Naive thymus-derived CD4-positive, alpha-beta T cell (primary cell): ENCODE measurements around the gene CDK2AP2. TPM values are rescaled to one million over a fixed set of nuclear protein-coding genes. Genes with fewer than 3 reads are reported as not detected.
"Not testable (repeated sequence)": the region's sequence is repeated elsewhere in the genome, so short reads cannot be mapped to it uniquely, and the experiment has no call there.

ENCODE experiments used
- ATAC-seq: fragments of 150-1000 bp; cut with Tn5 transposase; 2 replicates; pipeline ENCODE4 v1.10.0; 2021; ENCODE audit warnings: mild to moderate bottlenecking, moderate library complexity
- CTCF ChIA-PET: fragments of 350-600 bp; sonication (Branson Sonifier 250); formaldehyde crosslinking; loops from one replicate; lab custom pipeline; 2021; ENCODE audit warnings: antibody characterized with exemption; lab: Charles Lee
- POLR2A ChIA-PET: fragments of 350-600 bp; sonication (Branson Sonifier 250); formaldehyde crosslinking; loops from one replicate; lab custom pipeline; 2021; ENCODE audit warnings: antibody characterized with exemption, inconsistent platforms; lab: Charles Lee
- DNase-seq, 9 donors: peaks; one replicate each; pipeline versions ENCODE4 v3.0.0 to v3.0.0-alpha.2; 2020 to 2022; ENCODE audit warnings: mixed read lengths in 1 of 9
- H3K27ac ChIP-seq: one replicate; pipeline ENCODE4 v1.7.0; 2013; ENCODE audit warnings: mild to moderate bottlenecking, low read depth, low read length, moderate library complexity
- H3K27me3 ChIP-seq, 2 donors: one replicate each; pipeline ENCODE4 v1.7.0; 2013; ENCODE audit warnings: low read length in 2 of 2, mild to moderate bottlenecking in 2 of 2, moderate library complexity in 2 of 2; ENCODE audit not compliant: control insufficient read depth in 2 of 2, insufficient read depth in 2 of 2
- H3K36me3 ChIP-seq, 3 experiments: 1 replicate in 2 of 3; 2 replicates in 1 of 3; pipeline ENCODE4 v1.7.0; 2013; ENCODE audit warnings: low read length in 3 of 3, mild to moderate bottlenecking in 3 of 3, moderate library complexity in 1 of 3; ENCODE audit not compliant: insufficient read depth in 3 of 3, control insufficient read depth in 2 of 3
- H3K4me1 ChIP-seq, 2 donors: one replicate each; pipeline ENCODE4 v1.7.0; 2013; ENCODE audit warnings: low read length in 2 of 2, mild to moderate bottlenecking in 2 of 2, moderate library complexity in 1 of 2; ENCODE audit not compliant: control insufficient read depth in 2 of 2, insufficient read depth in 2 of 2
- H3K4me3 ChIP-seq: 2 replicates; pipeline ENCODE4 v1.7.0; 2013; ENCODE audit warnings: mild to moderate bottlenecking, low read length
- H3K9me3 ChIP-seq, 3 experiments: 1 replicate in 2 of 3; 2 replicates in 1 of 3; pipeline ENCODE4 v1.7.0; 2013; ENCODE audit warnings: low read length in 3 of 3; ENCODE audit not compliant: control insufficient read depth in 2 of 3
- H3K27ac Mint-ChIP-seq, 9 donors: one replicate each; pipeline ENCODE4 v1.8.0; 2020 to 2022; ENCODE audit warnings: mixed read lengths in 9 of 9, mild to moderate bottlenecking in 8 of 9, moderate library complexity in 5 of 9, inconsistent platforms in 2 of 9
- H3K27me3 Mint-ChIP-seq, 5 donors: one replicate each; pipeline ENCODE4 v1.8.0; 2021 to 2022; ENCODE audit warnings: mixed read lengths in 5 of 5, mild to moderate bottlenecking in 1 of 5
- H3K36me3 Mint-ChIP-seq, 5 donors: one replicate each; pipeline ENCODE4 v1.8.0; 2020 to 2022; ENCODE audit warnings: mixed read lengths in 5 of 5, mild to moderate bottlenecking in 3 of 5, inconsistent platforms in 1 of 5
- H3K4me1 Mint-ChIP-seq, 7 donors: one replicate each; pipeline ENCODE4 v1.8.0; 2020 to 2022; ENCODE audit warnings: mixed read lengths in 7 of 7, mild to moderate bottlenecking in 3 of 7, inconsistent platforms in 1 of 7
- H3K4me3 Mint-ChIP-seq, 10 donors: one replicate each; pipeline ENCODE4 v1.8.0; 2020 to 2022; ENCODE audit warnings: mild to moderate bottlenecking in 10 of 10, mixed read lengths in 10 of 10, moderate library complexity in 6 of 10, inconsistent platforms in 2 of 10
- H3K9me3 Mint-ChIP-seq, 11 donors: one replicate each; pipeline ENCODE4 v1.8.0; 2020 to 2022; ENCODE audit warnings: mixed read lengths in 11 of 11, mild to moderate bottlenecking in 4 of 11, inconsistent platforms in 1 of 11, moderate library complexity in 1 of 11
- intact Hi-C, 2 donors: fragments of 100-400 bp; cut with micrococcal nuclease; formaldehyde crosslinking; loops; one replicate each; pipeline ENCODE4 v1.15.1; 2023
- polyA plus RNA-seq, 2 donors: library from polyadenylated mRNA; unstranded; fragments of 300-500 nt; fragmentation: Illumina TruSeq; gene quantifications; one replicate each; pipeline ENCODE4 v1.2.3, GENCODE V29; 2021
- total RNA-seq, 6 experiments: library from RNA in 5 of 6; stranded (reverse) in 5 of 6; gene quantifications; 1 replicate in 5 of 6; 2 replicates in 1 of 6; pipeline ENCODE4 v1.2.3 and lab custom pipeline; 2021 to 2026

The CDK2AP2 gene
- total and polyA plus RNA-seq, 7 experiments from 2014 or later = 31.0 to 168 (median 64.5) TPM

GRCh38 chr11:67483831-67484665 lies 23.9 kb downstream of the CDK2AP2 start:
- Histone ChIP-seq H3K36me3 (peaks cover 5 to 25% (median 8%) of the 10 kb centered on the region in 3 experiments), H3K27me3 (no peaks in the 10 kb centered on the region), H3K4me3 (peak overlapping the region; percentile 80), H3K27ac (peak overlapping the region; percentile 80), H3K4me1 (peaks cover 42 to 44% of the 10 kb centered on the region in 2 donors), H3K9me3 (no peaks in the 10 kb centered on the region)
- H3K27ac Mint-ChIP-seq = peak overlapping the region; percentile 95 to 100 (median 99)
- H3K4me1 Mint-ChIP-seq = peaks cover 43 to 60% (median 53%) of the 10 kb centered on the region in 7 donors
- peaks cover 5 to 43% (median 9%) of the 10 kb centered on the region in 5 donors for H3K36me3 Mint-ChIP-seq
- CTCF ChIA-PET = interaction anchor here (0.5 to 3.7 kb wide), 9 partner anchors 14 to 547 kb away, joined by 3 to 11 read pairs (median 3); partner anchors contain the start of genes PITPNM1 and PTPRCAP
- H3K4me3 Mint-ChIP-seq = peak overlapping the region; percentile 90 to 100 (median 96)
- peak in 8 of 9 donors; percentile 55 to 89 (median 84) for DNase-seq
- intact Hi-C loops = loop anchor here (1.0 to 10.0 kb wide), 17 partner anchors 15 to 1199 kb away; partner anchors contain the start of genes POLD4 (in 2 of the 2), PTPRCAP (in 2 of the 2), RPS6KB2 (in 2 of the 2) and KDM2A (in 1 of the 2)
- POLR2A ChIA-PET = interaction anchor here (0.6 to 5.9 kb wide), 32 partner anchors 9 to 1216 kb away, joined by 3 to 122 read pairs (median 6); partner anchors contain the start of genes CDK2AP2, PITPNM1, POLD4 and PPP1CA
- ATAC-seq = peak; percentile 52
- peaks cover 0 to 5% (median 0%) of the 10 kb centered on the region in 5 donors for H3K27me3 Mint-ChIP-seq
- H3K9me3 Mint-ChIP-seq = no peaks in the 10 kb centered on the region

GRCh38 chr11:67482827-67483798 lies 24.8 kb downstream of the CDK2AP2 start, which contains the start of gene AIP:
Gene AIP, plus strand, starts transcription at chr11:67483026. Its CDS starts 133 bp downstream, at chr11:67483159.
- ATAC-seq (peak; percentile 89), DNase-seq (peak; percentile 88 to 99 (median 98))
- Histone ChIP-seq H3K27me3 (no peaks in the 10 kb centered on the region), H3K36me3 (peaks cover 5 to 16% (median 7%) of the 10 kb centered on the region in 3 experiments), H3K4me3 (peak within 1 kb of the TSS; percentile 80), H3K4me1 (peaks cover 40 to 42% of the 10 kb centered on the region in 2 donors), H3K27ac (peak within 1 kb of the TSS; percentile 80), H3K9me3 (no peaks in the 10 kb centered on the region)
- intact Hi-C loops = loop anchor here (1.0 to 10.0 kb wide), 13 partner anchors 14 to 1198 kb away; partner anchors contain the start of genes PTPRCAP (in 2 of the 2), RPS6KB2 (in 2 of the 2), TMEM134 (in 2 of the 2) and KDM2A (in 1 of the 2)
- Mint-ChIP-seq H3K9me3 (no peaks in the 10 kb centered on the region), H3K4me1 (peaks cover 40 to 57% (median 51%) of the 10 kb centered on the region in 7 donors), H3K36me3 (peaks cover 5 to 36% (median 8%) of the 10 kb centered on the region in 5 donors), H3K4me3 (peak within 1 kb of the TSS; percentile 90 to 100 (median 96)), H3K27me3 (peaks cover 0 to 5% (median 0%) of the 10 kb centered on the region in 5 donors), H3K27ac (peak within 1 kb of the TSS; percentile 95 to 100 (median 99))
- ChIA-PET CTCF (interaction anchor here (0.8 to 3.7 kb wide), 10 partner anchors 15 to 131 kb away, joined by 3 to 11 read pairs (median 4); partner anchors contain the start of genes PITPNM1, POLD4 and PTPRCAP), POLR2A (interaction anchor here (0.5 to 5.9 kb wide), 39 partner anchors 8 to 641 kb away, joined by 3 to 122 read pairs (median 4); partner anchors contain the start of genes CDK2AP2, PITPNM1, POLD4 and PPP1CA)

GRCh38 chr11:67482275-67482826 lies 25.6 kb downstream of the CDK2AP2 start:
- Histone ChIP-seq H3K27me3 (no peaks in the 10 kb centered on the region), H3K9me3 (no peaks in the 10 kb centered on the region), H3K4me1 (peaks cover 37 to 40% of the 10 kb centered on the region in 2 donors), H3K4me3 (peak overlapping the region; percentile 80), H3K27ac (peak overlapping the region; percentile 80), H3K36me3 (peaks cover 0 to 8% (median 4%) of the 10 kb centered on the region in 3 experiments)
- ATAC-seq (peak; percentile 19), DNase-seq (peak in 1 of 9 donors; percentile 10)
- Mint-ChIP-seq H3K27ac (peak overlapping the region; percentile 95 to 100 (median 99)), H3K4me3 (peak overlapping the region; percentile 90 to 100 (median 96)), H3K27me3 (peaks cover 0 to 5% (median 0%) of the 10 kb centered on the region in 5 donors), H3K36me3 (peaks cover 0 to 29% (median under 1%) of the 10 kb centered on the region in 5 donors), H3K9me3 (no peaks in the 10 kb centered on the region), H3K4me1 (peaks cover 34 to 49% (median 43%) of the 10 kb centered on the region in 7 donors)
- intact Hi-C loops = loop anchor here (1.0 to 10.0 kb wide), 7 partner anchors 13 to 1198 kb away; partner anchors contain the start of genes KDM2A (in 1 of the 2), PTPRCAP (in 1 of the 2), RBM4B (in 1 of the 2) and RPS6KB2 (in 1 of the 2)
- POLR2A ChIA-PET = interaction anchor here (0.5 to 5.9 kb wide), 39 partner anchors 9 to 640 kb away, joined by 3 to 122 read pairs (median 4); partner anchors contain the start of genes CDK2AP2, PITPNM1, POLD4 and PPP1CA
- CTCF ChIA-PET = interaction anchor here (0.6 to 3.7 kb wide), 9 partner anchors 14 to 1844 kb away, joined by 3 to 11 read pairs (median 3); partner anchors contain the start of genes POLD4, PPP1CA and PTPRCAP

GRCh38 chr11:67477344-67478050 lies 30.5 kb downstream of the CDK2AP2 start:
- H3K4me1 ChIP-seq, H3K27ac Mint-ChIP-seq, H3K36me3 Mint-ChIP-seq, intact Hi-C loops, ATAC-seq, DNase-seq, H3K4me3 Mint-ChIP-seq, H3K4me3 ChIP-seq, H3K9me3 Mint-ChIP-seq, H3K27me3 ChIP-seq, H3K27ac ChIP-seq, H3K9me3 ChIP-seq, H3K36me3 ChIP-seq, H3K4me1 Mint-ChIP-seq: not testable (repeated sequence)
- ChIA-PET CTCF (interaction anchor here (1.7 kb wide), 1 partner anchor 95 kb away, joined by 5 read pairs; no protein-coding TSS in a partner anchor), POLR2A (interaction anchor here (0.6 to 1.5 kb wide), 5 partner anchors 14 to 85 kb away, joined by 3 to 5 read pairs (median 3); no protein-coding TSS in a partner anchor)
- H3K27me3 Mint-ChIP-seq = peaks cover 0 to 17% (median 0%) of the 10 kb centered on the region in 5 donors

GRCh38 chr11:67476692-67477091 lies 31.3 kb downstream of the CDK2AP2 start:
- intact Hi-C loops = not testable (repeated sequence)
- ChIA-PET CTCF (interaction anchor here (0.6 to 1.7 kb wide), 2 partner anchors 94 to 132 kb away, joined by 3 to 5 read pairs; no protein-coding TSS in a partner anchor), POLR2A (interaction anchor here (0.6 to 1.5 kb wide), 8 partner anchors 8 to 84 kb away, joined by 3 to 5 read pairs (median 4); no protein-coding TSS in a partner anchor)

More at GRCh38 chr11:67476692-67477091, 31.3 kb downstream of the CDK2AP2 start:
- not testable (repeated sequence) for H3K9me3 ChIP-seq, H3K4me1 Mint-ChIP-seq, H3K27ac Mint-ChIP-seq, H3K4me3 Mint-ChIP-seq, H3K36me3 ChIP-seq, ATAC-seq, H3K9me3 Mint-ChIP-seq, H3K4me3 ChIP-seq, DNase-seq, H3K36me3 Mint-ChIP-seq, H3K4me1 ChIP-seq, H3K27me3 ChIP-seq, H3K27ac ChIP-seq
- peaks cover 0 to 17% (median 0%) of the 10 kb centered on the region in 5 donors for H3K27me3 Mint-ChIP-seq
